ENCODE measurements around the gene GALNT17.

Gene GALNT17

GRCh38 chr7:71345117-71345884, 213.4 kb downstream of the GALNT17 start:
- no peak for DNase-seq

GRCh38 chr7:71348821-71349681, 217.1 kb downstream of the GALNT17 start:
- DNase-seq, result no peak

GRCh38 chr7:71349682-71350481, 217.9 kb downstream of the GALNT17 start:
- no peak for DNase-seq

- DNase-seq, result no peak
Measured at GRCh38 chr7:71350680-71351079, 218.7 kb downstream of the GALNT17 start.

- DNase-seq, result no peak
Measured at GRCh38 chr7:71354716-71355115, 222.8 kb downstream of the GALNT17 start.

GRCh38 chr7:71361451-71362032, 229.6 kb downstream of the GALNT17 start:
- no peak for DNase-seq

GRCh38 chr7:71362240-71362639, 230.3 kb downstream of the GALNT17 start:
- no peak for DNase-seq

GRCh38 chr7:71363223-71363622, 231.3 kb downstream of the GALNT17 start:
- no peak for DNase-seq

- DNase-seq, result no peak
Measured at GRCh38 chr7:71363627-71364026, 231.7 kb downstream of the GALNT17 start.

GRCh38 chr7:71364551-71364950, 232.6 kb downstream of the GALNT17 start:
- DNase-seq, result no peak

GRCh38 chr7:71372991-71373390, 241.0 kb downstream of the GALNT17 start:
- no peak for DNase-seq

- no peak for DNase-seq
Measured at GRCh38 chr7:71377062-71377461, 245.1 kb downstream of the GALNT17 start.

- DNase-seq, result no peak
Measured at GRCh38 chr7:71377469-71377868, 245.5 kb downstream of the GALNT17 start.

GRCh38 chr7:71384094-71384493, 252.2 kb downstream of the GALNT17 start:
- no peak for DNase-seq

GRCh38 chr7:71385330-71385729, 253.4 kb downstream of the GALNT17 start:
- DNase-seq, result no peak

- DNase-seq, result no peak
Measured at GRCh38 chr7:71386152-71386785, 254.3 kb downstream of the GALNT17 start.

- no peak for DNase-seq
Measured at GRCh38 chr7:71388181-71388580, 256.2 kb downstream of the GALNT17 start.

- no peak for DNase-seq
Measured at GRCh38 chr7:71389976-71390375, 258.0 kb downstream of the GALNT17 start.

- no peak for DNase-seq
Measured at GRCh38 chr7:71393661-71394060, 261.7 kb downstream of the GALNT17 start.

GRCh38 chr7:71402684-71403083, 270.7 kb downstream of the GALNT17 start:
- DNase-seq, result no peak

GRCh38 chr7:71403202-71403946, 271.4 kb downstream of the GALNT17 start:
- no peak for DNase-seq

Measured in KG1 (cell line).